Stimulated activated naive CD8-positive, alpha-beta T cell treated with anti-CD3 and anti-CD28 coated beads, Interleukin-15, amount 100 ng/mL, for 72 hours (primary cell): ENCODE measurements around the gene TOMM22.
"Not testable (repeated sequence)": the region's sequence is repeated elsewhere in the genome, so short reads cannot be mapped to it uniquely, and the experiment has no call there.

Experiments
- ATAC-seq: fragments of 150-1000 bp; cut with Tn5 transposase; 2 replicates; pipeline ENCODE4 v1.10.0; 2021; ENCODE audit warnings: mild to moderate bottlenecking, moderate library complexity
- DNase-seq, 2 donors: peaks; one replicate each; pipeline ENCODE4 v3.0.0; 2021 to 2022
- H3K27ac Mint-ChIP-seq, 2 donors: one replicate each; pipeline ENCODE4 v1.8.0; 2022; ENCODE audit warnings: mild to moderate bottlenecking in 2 of 2, mixed read lengths in 2 of 2, moderate library complexity in 2 of 2
- H3K27me3 Mint-ChIP-seq: one replicate; pipeline ENCODE4 v1.8.0; 2022; ENCODE audit warnings: mixed read lengths
- H3K4me1 Mint-ChIP-seq: one replicate; pipeline ENCODE4 v1.8.0; 2022; ENCODE audit warnings: mild to moderate bottlenecking, mixed read lengths
- H3K4me3 Mint-ChIP-seq, 2 donors: one replicate each; pipeline ENCODE4 v1.8.0; 2022; ENCODE audit warnings: mild to moderate bottlenecking in 2 of 2, mixed read lengths in 2 of 2, moderate library complexity in 1 of 2
- H3K9me3 Mint-ChIP-seq, 2 donors: one replicate each; pipeline ENCODE4 v1.8.0; 2022; ENCODE audit warnings: mixed read lengths in 2 of 2

Gene TOMM22

DNA sequence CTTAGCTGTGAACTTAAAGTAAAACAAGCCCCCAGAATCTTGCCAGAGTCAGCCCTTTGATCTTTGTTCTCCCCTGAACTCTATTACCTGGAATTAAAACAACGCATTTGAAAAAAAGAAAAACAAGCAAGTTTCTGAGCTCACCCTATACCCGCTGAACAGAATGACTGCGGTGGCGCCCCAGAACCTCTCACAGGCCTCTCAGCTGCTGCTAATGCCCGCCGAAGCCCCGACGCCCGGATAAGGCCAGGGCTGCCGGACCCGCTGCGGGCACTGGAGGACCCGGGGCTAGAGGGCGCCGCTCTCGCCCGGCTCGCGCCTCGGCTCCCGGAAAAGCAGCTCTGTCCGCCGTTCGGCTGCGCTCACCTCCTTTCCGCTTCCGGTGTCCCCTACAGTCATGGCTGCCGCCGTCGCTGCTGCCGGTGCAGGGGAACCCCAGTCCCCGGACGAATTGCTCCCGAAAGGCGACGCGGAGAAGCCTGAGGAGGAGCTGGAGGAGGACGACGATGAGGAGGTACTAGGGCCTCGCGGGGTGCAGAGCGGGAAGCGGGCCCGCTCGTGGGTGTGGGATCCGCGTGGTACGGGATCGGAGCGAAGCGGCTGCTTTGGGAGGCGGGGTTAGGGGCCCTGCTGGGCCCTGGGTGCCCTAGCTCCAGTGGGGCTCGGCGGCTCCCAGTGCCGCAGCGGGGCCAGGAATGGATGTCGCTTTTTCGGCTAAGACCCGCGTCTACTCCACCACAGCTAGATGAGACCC is at the start of gene TOMM22:
TSS of gene TOMM22 (plus strand) at position 376 of the 754 bp plus-strand sequence. CDS start at position 398, 22 bp downstream.
- no peaks in the 10 kb centered on the region for H3K27me3 Mint-ChIP-seq
- no peaks in the 10 kb centered on the region for H3K9me3 Mint-ChIP-seq
- ATAC-seq (peak; percentile 98), DNase-seq (peak; percentile 85 to 89)
- peak within 1 kb of the TSS; percentile 96 to 99 for H3K27ac Mint-ChIP-seq
- H3K4me3 Mint-ChIP-seq, result peak within 1 kb of the TSS; percentile 93 to 97
- peaks cover 33% of the 10 kb centered on the region for H3K4me1 Mint-ChIP-seq

DNA sequence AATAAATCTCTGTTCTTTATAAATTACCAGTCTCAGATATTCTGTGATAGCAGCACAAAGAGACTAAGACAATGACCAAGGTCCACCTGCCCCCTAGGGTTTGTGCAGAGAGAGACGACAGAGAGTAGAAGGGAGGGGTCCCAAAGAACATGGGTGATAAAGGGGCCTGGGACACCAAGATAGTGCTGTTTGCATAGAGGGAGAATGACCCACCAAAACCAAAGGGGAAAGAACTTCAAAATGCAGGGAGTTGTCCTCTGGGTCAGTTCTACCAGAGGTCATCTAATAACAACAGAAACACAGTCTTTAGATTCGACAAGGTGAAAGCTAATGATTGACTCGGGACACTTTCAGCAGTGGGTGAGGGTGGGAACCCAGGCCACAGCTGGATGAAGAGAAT is 49.2 kb upstream of the TOMM22 start:
- ATAC-seq, result no peak
- H3K4me1 Mint-ChIP-seq, result peaks cover 12% of the 10 kb centered on the region
- DNase-seq, result no peak
- no peaks in the 10 kb centered on the region for H3K9me3 Mint-ChIP-seq
- no peak overlapping the region for H3K4me3 Mint-ChIP-seq
- no peaks in the 10 kb centered on the region for H3K27me3 Mint-ChIP-seq
- H3K27ac Mint-ChIP-seq, result no peak overlapping the region

DNA sequence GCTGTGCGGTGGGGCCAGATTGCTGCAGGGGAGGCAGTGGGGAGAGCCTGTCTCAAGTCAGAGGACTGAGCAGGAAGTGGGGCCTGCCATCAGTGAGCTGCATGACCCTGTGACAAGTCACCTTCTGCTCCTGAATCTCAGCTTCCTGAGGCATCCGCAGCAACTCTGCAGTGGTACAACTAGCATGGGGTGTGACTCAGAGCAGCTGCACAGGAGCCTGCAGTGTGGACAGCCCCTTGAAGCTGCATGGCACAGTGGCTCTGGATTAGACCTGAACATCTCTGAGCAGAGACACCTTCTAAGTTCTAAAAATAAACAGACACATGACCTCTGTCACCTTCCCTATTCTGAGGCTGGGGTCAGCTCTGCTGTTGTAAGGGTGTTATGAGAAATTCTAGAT is 43.5 kb upstream of the TOMM22 start:
- ATAC-seq (no peak), DNase-seq (no peak)
- H3K27me3 Mint-ChIP-seq, result no peaks in the 10 kb centered on the region
- H3K4me1 Mint-ChIP-seq, result no peaks in the 10 kb centered on the region
- no peak overlapping the region for H3K4me3 Mint-ChIP-seq
- no peak overlapping the region for H3K27ac Mint-ChIP-seq
- H3K9me3 Mint-ChIP-seq, result no peaks in the 10 kb centered on the region

DNA sequence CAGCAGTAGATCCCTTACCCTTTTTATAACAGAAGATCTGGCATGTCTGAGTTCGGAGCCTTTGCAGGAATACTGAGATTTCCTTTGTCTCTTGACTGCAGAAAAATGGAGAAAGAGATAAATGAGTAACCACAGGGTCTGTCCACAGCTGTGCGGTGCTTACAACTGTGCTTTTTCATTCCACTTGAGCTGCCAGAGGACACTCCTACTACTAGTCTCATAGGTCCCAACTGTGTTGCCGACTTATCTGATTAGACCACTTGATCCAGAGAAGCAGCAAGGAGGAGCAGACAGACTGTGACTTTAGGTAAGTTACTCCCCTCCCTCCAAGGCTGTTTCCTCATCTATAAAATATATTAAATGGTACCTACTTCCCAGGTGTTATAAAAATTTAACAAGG is 43.0 kb upstream of the TOMM22 start:
- no peak overlapping the region for H3K27ac Mint-ChIP-seq
- no peak overlapping the region for H3K4me3 Mint-ChIP-seq
- H3K4me1 Mint-ChIP-seq, result no peaks in the 10 kb centered on the region
- ATAC-seq (no peak), DNase-seq (no peak)
- H3K27me3 Mint-ChIP-seq, result no peaks in the 10 kb centered on the region
- no peaks in the 10 kb centered on the region for H3K9me3 Mint-ChIP-seq

DNA sequence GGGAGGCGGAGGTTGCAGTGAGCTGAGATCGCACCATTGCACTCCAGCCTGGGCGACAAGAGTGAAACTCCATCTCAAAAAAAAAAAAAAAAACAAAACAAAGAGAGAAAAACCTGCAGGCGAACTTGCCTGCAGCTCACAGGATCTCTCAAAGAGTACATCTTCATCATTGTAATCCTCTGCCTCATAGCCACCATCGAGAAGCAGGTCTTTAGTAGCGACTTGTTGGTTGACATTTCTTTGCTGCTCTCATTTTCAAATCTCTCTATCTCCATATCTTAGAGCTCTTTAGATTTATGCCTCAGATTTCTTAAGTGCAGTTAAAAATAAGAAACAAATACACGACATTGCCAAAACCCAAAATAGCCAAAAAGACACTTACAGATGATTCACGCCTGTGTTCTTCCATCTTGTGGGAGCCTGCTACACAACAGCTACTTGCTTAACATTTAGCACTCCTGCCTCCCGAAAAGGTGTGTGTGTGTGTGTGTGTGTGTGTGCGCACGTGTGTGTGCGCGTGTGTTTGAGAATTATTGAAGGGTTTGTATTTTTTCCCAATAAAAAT is 40.2 kb upstream of the TOMM22 start:
- H3K27ac Mint-ChIP-seq, result no peak overlapping the region
- DNase-seq (no peak), ATAC-seq (no peak)
- no peak overlapping the region for H3K4me3 Mint-ChIP-seq
- H3K4me1 Mint-ChIP-seq, result no peaks in the 10 kb centered on the region
- H3K9me3 Mint-ChIP-seq, result no peaks in the 10 kb centered on the region
- no peaks in the 10 kb centered on the region for H3K27me3 Mint-ChIP-seq

DNA sequence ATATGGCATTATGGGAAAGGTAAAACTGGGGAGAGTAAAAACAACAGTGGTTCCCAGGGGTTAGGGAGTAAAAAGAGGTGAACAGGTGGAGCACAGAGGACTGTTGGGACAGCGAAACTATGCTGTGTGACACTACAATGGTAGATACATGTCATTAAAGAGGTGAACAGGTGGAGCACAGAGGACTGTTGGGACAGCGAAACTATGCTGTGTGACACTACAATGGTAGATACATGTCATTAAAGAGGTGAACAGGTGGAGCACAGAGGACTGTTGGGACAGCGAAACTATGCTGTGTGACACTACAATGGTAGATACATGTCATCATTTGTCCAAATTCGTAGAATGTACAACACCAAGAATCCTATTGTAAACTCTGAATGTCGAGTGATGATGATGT is 37.5 kb upstream of the TOMM22 start:
- H3K27me3 Mint-ChIP-seq, H3K4me1 Mint-ChIP-seq, H3K9me3 Mint-ChIP-seq, ATAC-seq, DNase-seq, H3K4me3 Mint-ChIP-seq, H3K27ac Mint-ChIP-seq: not testable (repeated sequence)

DNA sequence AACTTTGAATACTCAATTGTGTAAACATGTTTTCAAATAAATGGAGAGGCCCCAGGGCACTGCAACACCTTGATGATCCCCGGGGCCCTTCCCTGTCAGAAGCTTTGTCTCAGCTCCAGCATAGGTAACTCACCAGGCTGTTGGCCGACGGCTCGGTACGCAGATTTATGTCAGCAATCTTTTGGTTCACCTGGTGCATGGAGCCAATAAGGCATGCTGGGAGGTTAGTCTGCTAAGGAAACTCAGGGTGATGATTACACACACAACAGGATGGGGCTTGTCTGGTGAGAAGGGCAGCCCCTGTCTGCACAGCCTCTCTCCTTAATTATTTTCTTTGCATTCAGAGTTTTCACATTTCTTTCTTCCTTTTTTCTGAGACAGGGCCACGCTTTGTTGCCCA is 36.3 kb upstream of the TOMM22 start:
- ATAC-seq, result no peak

DNA sequence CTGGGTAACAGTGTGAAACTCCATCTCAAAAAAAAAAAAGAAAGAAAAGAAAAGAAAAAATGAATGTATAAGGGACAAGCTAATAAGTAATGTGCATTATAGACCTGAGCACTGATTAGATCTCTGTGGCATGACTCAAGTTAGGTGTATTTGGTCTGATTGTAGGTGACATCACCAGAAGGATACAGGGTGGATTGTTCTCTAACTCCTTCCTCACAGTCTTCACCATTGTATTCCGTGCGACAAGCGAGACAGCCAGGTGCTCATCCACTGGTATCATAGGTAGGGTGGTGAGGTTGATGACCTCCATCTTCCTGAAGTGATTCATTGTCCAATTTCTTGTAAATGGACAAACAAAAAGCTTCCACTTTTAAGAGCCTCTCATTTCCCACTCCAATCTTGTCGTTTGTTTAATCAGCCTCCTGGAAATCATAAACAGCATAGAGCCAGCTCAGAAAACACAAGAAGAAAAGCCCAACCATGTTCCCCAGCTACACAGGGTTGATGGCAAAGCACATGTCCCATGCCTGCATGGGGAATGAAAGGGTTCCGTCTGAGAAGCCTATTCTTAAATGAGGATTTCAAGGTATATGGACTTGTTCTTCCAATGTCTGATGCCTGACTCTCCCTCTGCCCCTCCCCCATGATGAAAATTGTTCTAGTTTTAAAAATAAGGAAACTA is 31.8 kb upstream of the TOMM22 start:
- H3K27me3 Mint-ChIP-seq, result no peaks in the 10 kb centered on the region
- no peak for DNase-seq
- no peaks in the 10 kb centered on the region for H3K4me1 Mint-ChIP-seq
- H3K4me3 Mint-ChIP-seq, result no peak overlapping the region
- no peaks in the 10 kb centered on the region for H3K9me3 Mint-ChIP-seq
- H3K27ac Mint-ChIP-seq, result no peak overlapping the region
- no peak for ATAC-seq

More for the DNA sequence above, 36.3 kb upstream of the TOMM22 start:
- Mint-ChIP-seq H3K27ac (no peak overlapping the region), H3K27me3 (no peaks in the 10 kb centered on the region), H3K4me3 (no peak overlapping the region), H3K9me3 (no peaks in the 10 kb centered on the region), H3K4me1 (no peaks in the 10 kb centered on the region)
- DNase-seq, result no peak

DNA sequence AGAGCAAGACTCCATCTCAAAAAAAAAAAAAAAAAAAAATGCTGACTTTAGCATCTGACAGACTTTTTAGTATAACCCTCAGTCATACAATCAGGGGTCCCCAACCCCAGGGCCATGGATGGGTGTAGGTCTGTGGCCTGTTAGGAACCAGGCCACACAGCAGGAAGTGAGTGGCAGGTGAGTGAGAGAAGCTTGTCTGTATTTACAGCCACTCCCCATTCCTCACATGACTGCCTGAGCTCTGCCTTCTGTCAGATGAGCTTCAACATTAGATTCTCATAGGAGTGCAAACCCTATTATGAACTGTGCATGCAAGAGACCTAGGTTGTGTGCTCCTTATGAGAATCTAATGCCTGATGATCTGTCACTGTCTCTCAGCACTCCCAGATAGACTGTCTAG is 28.9 kb upstream of the TOMM22 start:
- Mint-ChIP-seq H3K9me3 (no peaks in the 10 kb centered on the region), H3K27ac (no peak overlapping the region)

DNA sequence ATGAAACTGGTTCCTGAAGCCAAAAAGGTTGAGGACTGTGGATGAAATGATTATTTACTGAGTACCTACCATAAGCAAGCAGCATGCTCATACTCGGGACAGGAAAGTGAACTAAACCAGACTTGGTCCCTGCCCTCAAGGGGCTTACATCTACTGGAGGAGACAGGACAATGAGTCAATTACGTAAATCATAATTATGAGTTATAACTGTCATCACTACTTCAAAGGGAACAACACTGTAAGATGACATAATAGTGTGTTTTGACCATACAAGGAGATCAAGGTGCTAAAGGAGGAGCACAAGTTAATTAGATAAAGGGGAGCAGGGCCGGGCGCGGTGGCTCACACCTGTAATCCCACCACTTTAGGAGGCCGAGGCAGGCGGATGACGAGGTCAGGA is 28.0 kb upstream of the TOMM22 start:
- Mint-ChIP-seq H3K9me3 (no peaks in the 10 kb centered on the region), H3K27me3 (no peaks in the 10 kb centered on the region), H3K27ac (no peak overlapping the region), H3K4me1 (peaks cover 20% of the 10 kb centered on the region), H3K4me3 (no peak overlapping the region)
- DNase-seq, result no peak
- ATAC-seq, result no peak

More for the DNA sequence above, 28.9 kb upstream of the TOMM22 start:
- Mint-ChIP-seq H3K4me1 (peaks cover 12% of the 10 kb centered on the region), H3K4me3 (no peak overlapping the region), H3K27me3 (no peaks in the 10 kb centered on the region)
- DNase-seq (no peak), ATAC-seq (no peak)

DNA sequence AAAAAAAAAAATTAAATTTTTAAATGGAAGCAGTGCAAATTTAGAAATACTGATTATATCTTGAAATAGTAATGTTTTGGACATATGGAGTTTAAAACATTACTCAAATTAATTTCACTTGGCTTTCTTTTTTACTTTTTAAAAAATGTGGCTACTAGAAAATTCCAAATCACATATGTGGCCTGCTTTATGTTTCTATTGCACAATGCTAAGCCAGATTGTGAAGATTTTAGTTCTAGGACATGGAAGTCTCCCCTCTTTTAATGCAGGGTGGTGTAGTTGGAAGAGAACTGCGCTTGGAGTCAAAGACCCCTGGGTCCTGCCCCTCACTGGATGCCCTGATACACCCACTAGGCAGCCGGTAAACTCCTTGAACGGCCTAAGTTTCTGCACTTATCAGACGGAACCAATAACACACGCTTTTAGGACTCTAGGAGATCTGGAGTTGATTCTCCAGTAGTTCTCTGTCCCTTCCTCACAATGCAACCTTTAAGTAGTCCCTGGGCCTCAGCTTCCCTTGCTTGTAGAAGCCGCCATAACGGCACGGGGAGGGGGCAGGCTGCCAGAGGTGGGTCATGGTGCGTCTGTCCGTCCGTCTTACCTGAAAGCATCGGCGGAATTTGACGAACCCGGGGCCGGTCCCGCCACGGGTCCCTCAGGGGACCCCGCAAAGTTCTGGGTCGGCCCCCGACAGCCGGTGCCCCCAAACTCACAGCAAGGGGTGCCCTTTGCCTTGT is 26.1 kb upstream of the TOMM22 start:
- Mint-ChIP-seq H3K27me3 (no peaks in the 10 kb centered on the region), H3K4me3 (peak overlapping the region; percentile 93 to 95), H3K9me3 (no peaks in the 10 kb centered on the region), H3K4me1 (peaks cover 20% of the 10 kb centered on the region), H3K27ac (peak overlapping the region; percentile 99 to 100)
- ATAC-seq (no peak), DNase-seq (no peak)

DNA sequence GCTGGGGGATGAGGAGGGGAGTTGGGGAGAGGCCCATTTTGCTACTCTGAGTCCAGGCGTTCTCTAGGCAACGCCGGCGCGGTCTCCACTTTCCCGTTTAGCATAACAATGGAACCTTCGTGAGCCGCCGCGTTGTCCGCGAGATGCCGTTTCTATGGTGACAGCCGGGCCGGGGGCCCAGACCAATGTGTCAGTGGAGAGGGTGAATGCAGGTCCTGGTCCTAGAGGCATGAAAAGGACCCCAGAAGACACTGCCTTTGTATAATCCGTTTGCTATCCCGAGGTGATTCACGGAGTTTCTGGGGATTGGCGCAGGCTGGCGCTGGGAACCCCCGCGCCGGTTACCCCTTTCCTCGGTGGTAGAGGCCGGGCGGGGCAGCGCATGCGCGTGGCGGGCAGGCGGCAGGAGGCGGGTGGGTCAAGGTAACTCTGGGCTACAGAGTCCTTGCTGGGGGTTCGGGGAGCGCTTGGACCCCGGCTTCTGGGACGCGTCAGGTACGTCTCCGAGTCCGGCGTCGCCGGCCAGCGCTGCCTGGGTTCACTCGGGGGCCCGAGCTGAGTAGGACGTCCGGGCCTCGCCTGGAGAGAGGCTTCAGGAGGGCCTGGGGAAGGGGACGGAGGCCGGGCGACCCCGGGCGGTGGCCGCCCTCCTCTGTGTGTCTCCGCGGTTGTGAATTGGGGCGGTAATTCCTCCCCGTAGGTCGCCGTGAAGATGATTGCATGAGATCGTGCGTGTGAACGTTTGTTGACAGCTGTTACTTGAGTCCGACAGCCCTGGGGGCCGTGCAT is 25.3 kb upstream of the TOMM22 start, which contains the start of the genes CBY1 and FAM227A:
TSS of gene CBY1 (plus strand) at position 383 of the 789 bp plus-strand sequence. CDS start 11,417 bp downstream, outside the sequence.
TSS of gene FAM227A (minus strand) at position 137 of the 789 bp plus-strand sequence. CDS start 6,224 bp downstream, outside the sequence.
- H3K9me3 Mint-ChIP-seq, result no peaks in the 10 kb centered on the region
- DNase-seq (peak; percentile 88 to 92), ATAC-seq (peak; percentile 89)
- peak within 1 kb of the TSS; percentile 93 to 95 for H3K4me3 Mint-ChIP-seq
- no peaks in the 10 kb centered on the region for H3K27me3 Mint-ChIP-seq
- H3K4me1 Mint-ChIP-seq, result peaks cover 20% of the 10 kb centered on the region
- H3K27ac Mint-ChIP-seq, result peak within 1 kb of the TSS; percentile 99 to 100

DNA sequence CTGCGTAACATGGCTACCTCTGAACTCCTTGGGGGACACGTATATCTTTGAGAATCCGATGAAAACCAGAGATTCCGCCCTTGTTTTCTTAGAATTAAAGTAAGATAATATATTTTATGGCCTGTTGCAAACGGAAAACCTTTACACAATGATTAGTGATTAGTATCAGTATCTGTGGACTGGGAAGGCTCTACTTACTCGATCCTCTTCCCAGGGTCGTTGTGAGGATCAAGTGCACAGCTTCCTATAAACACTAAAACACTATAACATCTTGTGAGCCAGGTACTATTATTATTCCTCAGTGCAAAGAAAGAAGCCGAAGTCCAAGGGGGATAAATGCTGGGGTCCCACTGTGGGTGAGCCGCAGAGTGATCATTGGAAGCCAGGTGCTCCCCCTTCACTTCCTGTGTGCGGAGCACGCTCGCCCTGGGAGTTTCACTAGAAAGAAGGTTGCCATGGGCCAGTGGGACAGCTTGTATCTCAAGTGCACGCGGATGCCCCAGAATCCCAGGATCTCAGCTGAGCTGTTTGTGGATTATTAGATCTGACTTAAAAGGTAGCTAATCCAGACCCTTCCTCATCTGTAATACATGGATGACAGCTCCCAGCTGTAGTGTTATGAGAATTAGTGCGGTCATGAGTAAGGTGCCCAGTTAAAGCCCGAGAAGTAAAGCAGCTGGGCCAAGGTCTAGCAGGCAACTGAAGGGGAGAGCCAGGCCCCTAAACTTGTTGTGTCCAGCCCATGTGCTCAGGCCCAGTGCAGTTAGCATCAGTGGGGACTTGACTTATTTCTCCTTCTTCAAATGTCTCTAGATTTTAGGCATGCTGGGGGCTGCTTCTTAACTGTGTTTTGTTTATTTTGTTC is 24.5 kb upstream of the TOMM22 start:
- ATAC-seq (peak; percentile 64), DNase-seq (peak; percentile 34 to 56)
- Mint-ChIP-seq H3K27ac (peak overlapping the region; percentile 99 to 100), H3K27me3 (no peaks in the 10 kb centered on the region), H3K4me1 (peaks cover 20% of the 10 kb centered on the region), H3K4me3 (peak overlapping the region; percentile 93 to 95), H3K9me3 (no peaks in the 10 kb centered on the region)

DNA sequence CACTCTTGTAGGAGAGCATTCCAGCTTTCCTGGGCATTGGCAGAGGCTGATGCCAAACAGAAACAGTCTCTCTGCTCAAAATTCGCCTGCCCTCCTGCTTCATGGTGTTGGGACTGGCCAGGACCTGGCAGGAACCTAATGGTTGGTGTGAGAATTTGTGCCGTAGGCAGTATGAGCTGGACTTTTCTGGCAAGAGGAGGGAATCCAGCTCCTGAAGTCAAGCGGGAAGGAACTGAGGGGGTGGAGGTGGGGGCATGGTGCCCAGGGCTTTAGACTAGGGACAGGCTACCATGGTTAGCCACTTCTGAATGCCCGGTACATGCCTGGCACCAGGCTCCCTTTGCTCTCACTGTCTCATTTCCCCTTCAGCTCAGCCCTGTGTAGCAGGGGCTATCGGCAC is 6.9 kb upstream of the TOMM22 start:
- Mint-ChIP-seq H3K27ac (no peak overlapping the region), H3K27me3 (no peaks in the 10 kb centered on the region), H3K4me1 (no peaks in the 10 kb centered on the region), H3K9me3 (peaks cover 0 to 4% of the 10 kb centered on the region in 2 donors), H3K4me3 (no peak overlapping the region)
- ATAC-seq, result no peak
- DNase-seq, result no peak
